Measurements from ENCODE around the gene HACD3. TPM values are rescaled to one million over a fixed set of nuclear protein-coding genes. Genes with fewer than 3 reads are reported as not detected.

The HACD3 gene
- total RNA-seq, 2 donors from 2014 or later = 36.0 to 68.7 TPM

DNA sequence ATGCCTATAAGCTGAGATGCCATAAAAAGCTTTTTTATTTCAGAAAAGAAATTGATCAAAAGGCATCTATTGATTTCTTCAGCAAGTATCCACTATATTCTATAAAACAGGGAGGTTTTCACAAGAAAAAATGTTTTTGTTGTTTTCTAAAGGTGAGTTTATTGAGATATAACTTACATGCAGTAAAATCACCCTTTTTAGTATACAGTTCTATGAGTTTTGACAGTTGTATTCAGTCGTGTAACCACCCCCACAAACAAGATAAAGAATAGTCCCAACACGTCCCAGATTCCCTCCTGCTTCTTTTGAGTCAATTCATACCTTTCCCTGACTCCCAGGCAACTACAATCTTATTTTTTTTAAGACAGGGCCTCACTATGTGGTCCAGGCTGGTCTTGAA, 72.9 kb downstream of the HACD3 start:
- Histone ChIP-seq H3K4me1 (no peaks in the 10 kb centered on the region), H3K27me3 (no peaks in the 10 kb centered on the region), H3K4me3 (no peak overlapping the region), H3K27ac (no peak overlapping the region), H3K9me3 (no peaks in the 10 kb centered on the region), H3K9ac (ENCODE audit: low read depth in 2 of 2, low read length in 2 of 2) (no peak overlapping the region), H3K36me3 (peaks cover 18% of the 10 kb centered on the region)
- no peak for DNase-seq
- TF ChIP-seq, protein P1, sequence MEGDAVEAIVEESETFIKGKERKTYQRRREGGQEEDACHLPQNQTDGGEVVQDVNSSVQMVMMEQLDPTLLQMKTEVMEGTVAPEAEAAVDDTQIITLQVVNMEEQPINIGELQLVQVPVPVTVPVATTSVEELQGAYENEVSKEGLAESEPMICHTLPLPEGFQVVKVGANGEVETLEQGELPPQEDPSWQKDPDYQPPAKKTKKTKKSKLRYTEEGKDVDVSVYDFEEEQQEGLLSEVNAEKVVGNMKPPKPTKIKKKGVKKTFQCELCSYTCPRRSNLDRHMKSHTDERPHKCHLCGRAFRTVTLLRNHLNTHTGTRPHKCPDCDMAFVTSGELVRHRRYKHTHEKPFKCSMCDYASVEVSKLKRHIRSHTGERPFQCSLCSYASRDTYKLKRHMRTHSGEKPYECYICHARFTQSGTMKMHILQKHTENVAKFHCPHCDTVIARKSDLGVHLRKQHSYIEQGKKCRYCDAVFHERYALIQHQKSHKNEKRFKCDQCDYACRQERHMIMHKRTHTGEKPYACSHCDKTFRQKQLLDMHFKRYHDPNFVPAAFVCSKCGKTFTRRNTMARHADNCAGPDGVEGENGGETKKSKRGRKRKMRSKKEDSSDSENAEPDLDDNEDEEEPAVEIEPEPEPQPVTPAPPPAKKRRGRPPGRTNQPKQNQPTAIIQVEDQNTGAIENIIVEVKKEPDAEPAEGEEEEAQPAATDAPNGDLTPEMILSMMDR (IDR thresholded peaks at IDR 0.05) = no peak
- intact Hi-C loops (cut with DNase I) = no loop called here

DNA sequence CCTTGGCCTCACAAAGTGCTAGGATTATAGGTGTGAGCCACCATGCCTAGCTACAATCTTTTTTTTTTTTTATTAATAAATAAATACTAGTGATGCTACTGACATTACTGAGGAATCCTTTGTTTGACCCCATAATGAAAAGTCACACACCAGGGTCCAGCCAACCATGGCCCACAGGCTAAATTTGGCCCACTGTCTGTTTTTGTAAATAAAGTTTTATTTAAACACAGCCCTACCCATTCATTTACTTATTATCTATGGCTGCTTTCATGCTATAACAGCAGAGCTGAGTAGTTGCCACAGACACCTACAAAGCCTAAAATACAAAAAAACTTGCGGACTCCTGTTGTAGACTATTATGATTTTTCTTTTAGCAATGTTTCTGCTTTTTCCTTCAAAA, 73.3 kb downstream of the HACD3 start:
- TF ChIP-seq, protein P1 (IDR thresholded peaks at IDR 0.05) = no peak
- H3K27me3 ChIP-seq = no peaks in the 10 kb centered on the region
- H3K4me1 ChIP-seq = no peaks in the 10 kb centered on the region
- intact Hi-C loops (cut with DNase I) = no loop called here
- no peak overlapping the region for H3K9ac ChIP-seq (ENCODE audit: low read depth in 2 of 2, low read length in 2 of 2)
- no peak overlapping the region for H3K27ac ChIP-seq
- peaks cover 18% of the 10 kb centered on the region for H3K36me3 ChIP-seq
- no peak for DNase-seq
- H3K4me3 ChIP-seq = no peak overlapping the region
- H3K9me3 ChIP-seq = no peaks in the 10 kb centered on the region

DNA sequence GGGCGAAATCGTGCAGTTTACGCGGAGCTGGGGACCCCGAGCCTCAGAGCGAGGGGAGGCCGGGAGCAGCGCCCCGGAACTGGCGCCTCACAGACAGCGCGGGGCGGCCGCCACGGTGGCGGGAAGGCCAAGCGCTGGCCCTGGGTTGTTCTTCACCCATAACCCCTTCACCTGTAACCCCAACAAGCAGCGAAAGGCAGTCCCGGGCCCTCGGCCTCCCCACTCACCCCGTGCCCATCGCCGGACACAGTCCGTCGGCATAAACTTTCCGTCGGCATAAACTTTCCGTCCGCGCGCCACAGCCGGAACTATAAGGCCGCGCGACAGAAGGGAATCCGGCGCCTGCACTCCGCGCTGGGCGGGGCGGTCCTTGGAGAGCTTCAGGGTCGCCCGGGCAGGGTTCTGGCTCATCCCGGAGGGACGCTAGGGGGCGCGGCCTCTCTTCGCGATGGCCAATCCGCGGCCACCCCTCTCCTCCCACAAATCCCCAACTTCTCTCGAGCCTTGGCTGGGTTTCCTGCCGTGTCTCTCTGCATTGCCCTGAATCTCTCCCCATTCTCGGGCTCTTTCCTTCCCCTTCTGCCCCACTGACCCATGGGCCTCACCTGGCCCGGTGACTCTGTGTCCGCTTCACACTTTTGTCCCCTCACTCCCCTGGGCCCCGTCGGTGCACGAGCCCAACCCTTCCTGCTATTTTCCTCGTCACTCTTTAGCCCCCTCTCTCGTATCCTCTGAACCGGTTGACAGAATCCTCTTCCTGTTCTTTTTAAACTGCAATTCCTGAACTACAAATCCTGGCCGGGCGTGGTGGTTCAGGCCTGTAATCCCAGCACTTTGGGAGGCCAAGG, 80.8 kb downstream of the HACD3 start, which contains the start of gene INTS14:
Gene INTS14, minus strand, starts transcription at position 261 of the 848 bp plus-strand sequence. CDS start 3,751 bp downstream, outside the sequence.
- H3K4me1 ChIP-seq = peaks cover 11% of the 10 kb centered on the region

DNA sequence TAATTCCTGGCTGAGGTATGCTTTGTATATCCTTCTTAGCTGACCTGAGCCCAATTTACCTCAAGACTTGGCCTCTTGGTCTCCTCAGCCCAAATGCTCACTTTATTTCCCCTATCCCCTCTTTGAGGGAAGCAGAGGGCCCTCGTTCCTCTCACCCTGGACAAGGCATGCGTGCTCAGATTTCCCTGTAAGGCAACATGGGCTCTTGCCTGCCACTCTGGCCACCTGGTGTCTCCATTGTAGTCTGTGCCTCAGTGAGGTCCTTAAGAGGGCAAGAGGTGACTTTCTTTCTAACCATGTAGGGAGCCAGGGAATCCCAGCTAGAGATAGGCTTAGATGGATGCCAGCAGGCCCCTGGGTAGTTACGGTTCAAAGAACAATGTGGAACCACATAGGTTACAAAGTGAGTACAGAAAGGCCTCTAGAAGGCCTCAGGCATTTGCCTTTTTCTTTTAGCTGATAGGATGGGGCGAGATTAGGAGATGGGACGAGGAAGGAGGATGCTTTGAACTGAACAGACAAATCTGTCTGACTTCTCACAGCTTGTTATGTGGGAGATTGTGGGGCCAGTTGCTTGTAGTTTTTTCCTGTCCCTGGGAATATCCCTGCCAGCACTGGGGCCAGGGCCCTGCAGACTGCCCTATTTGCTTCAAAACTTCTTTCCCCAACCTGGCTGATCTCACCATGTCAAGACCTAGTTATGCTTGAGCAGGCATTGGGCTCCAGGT, 81.8 kb downstream of the HACD3 start:
- Histone ChIP-seq H3K4me1 (peaks cover 11% of the 10 kb centered on the region), H3K9ac (ENCODE audit: low read depth in 2 of 2, low read length in 2 of 2) (peak overlapping the region; percentile 92 to 96), H3K36me3 (no peaks in the 10 kb centered on the region), H3K27me3 (no peaks in the 10 kb centered on the region), H3K4me3 (peak overlapping the region; percentile 85), H3K27ac (peak overlapping the region; percentile 94), H3K9me3 (no peaks in the 10 kb centered on the region)
- intact Hi-C loops (cut with DNase I) = no loop called here
- TF ChIP-seq, protein P1 (IDR thresholded peaks at IDR 0.05) = no peak
- DNase-seq = no peak

More for the DNA sequence above, 80.8 kb downstream of the HACD3 start, which contains the start of gene INTS14:
- H3K4me3 ChIP-seq = peak within 1 kb of the TSS; percentile 85
- H3K27me3 ChIP-seq = no peaks in the 10 kb centered on the region
- intact Hi-C loops (cut with DNase I) = no loop called here
- no peaks in the 10 kb centered on the region for H3K36me3 ChIP-seq
- no peaks in the 10 kb centered on the region for H3K9me3 ChIP-seq
- H3K9ac ChIP-seq (ENCODE audit: low read depth in 2 of 2, low read length in 2 of 2) = peak within 1 kb of the TSS; percentile 92 to 96
- DNase-seq = peak; percentile 97
- TF ChIP-seq, protein P1 (IDR thresholded peaks at IDR 0.05) = peak; percentile 65
- peak within 1 kb of the TSS; percentile 94 for H3K27ac ChIP-seq

DNA sequence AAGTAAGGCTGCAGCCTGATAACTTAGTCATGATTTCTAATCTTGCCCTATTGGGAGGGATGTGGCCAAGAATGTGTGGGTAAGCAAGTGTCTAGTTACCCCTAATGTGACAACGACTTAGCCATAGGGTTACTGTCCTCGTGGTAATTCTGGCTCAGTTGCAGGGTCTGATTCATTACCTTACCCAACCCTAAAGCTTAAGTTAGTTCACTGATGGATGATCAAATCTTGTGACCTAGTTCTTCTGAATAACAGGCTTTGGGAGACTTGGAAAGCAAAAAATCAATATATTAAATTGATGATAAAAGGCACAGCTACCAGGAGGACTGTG, 82.3 kb downstream of the HACD3 start:
- no peaks in the 10 kb centered on the region for H3K27me3 ChIP-seq
- H3K27ac ChIP-seq = no peak overlapping the region
- TF ChIP-seq, protein P1 (IDR thresholded peaks at IDR 0.05) = no peak
- intact Hi-C loops (cut with DNase I) = no loop called here
- no peaks in the 10 kb centered on the region for H3K9me3 ChIP-seq
- no peaks in the 10 kb centered on the region for H3K36me3 ChIP-seq
- no peak for DNase-seq
- peak overlapping the region in 1 of 2 donors; percentile 92 for H3K9ac ChIP-seq (ENCODE audit: low read depth in 2 of 2, low read length in 2 of 2)
- H3K4me1 ChIP-seq = peaks cover 11% of the 10 kb centered on the region
- no peak overlapping the region for H3K4me3 ChIP-seq
